NT2/D1 (cell line): ENCODE data around the gene MTM1.

ENCODE experiments used
- SUZ12 ChIP-seq: IDR thresholded peaks from 2 replicates; pipeline ENCODE4 v1.6.1; 2011; ENCODE audit not compliant: insufficient read length, insufficient read depth; ENCODE audit errors: extremely low read depth
- YY1 ChIP-seq: IDR thresholded peaks from 2 replicates; pipeline ENCODE4 v1.6.1; 2011; ENCODE audit not compliant: insufficient read length, insufficient read depth
- ZNF274 ChIP-seq: IDR thresholded peaks from 2 replicates; pipeline ENCODE4 v1.6.1; 2011; ENCODE audit warnings: mild to moderate bottlenecking, low read depth, low read length

- TF ChIP-seq ZNF274, result no peak
- TF ChIP-seq SUZ12, result no peak
- no peak for TF ChIP-seq YY1
Observed at GRCh38 chrX:150649096-150649870, 80.9 kb downstream of the MTM1 start.
